H1 (cell line): ENCODE results near the gene PI4KB. TPM values are rescaled to one million over a fixed set of nuclear protein-coding genes. Genes with fewer than 3 reads are reported as not detected.
A peak's percentile ranks its signal among the peaks of the same experiment; 100 is the strongest.

ENCODE experiments used
- CTCF ChIA-PET: fragments of 300-600 bp; sonication (Branson Sonifier 250); formaldehyde crosslinking; loops from one replicate; lab custom pipeline; 2021; ENCODE audit not compliant: partially characterized antibody; lab: Charles Lee
- POLR2A ChIA-PET: fragments of 300-600 bp; sonication (Branson Sonifier 250); formaldehyde crosslinking; loops from one replicate; lab custom pipeline; 2021; ENCODE audit warnings: inconsistent platforms; ENCODE audit not compliant: partially characterized antibody; lab: Charles Lee
- DNase-seq, 2 experiments: peaks; one replicate each; pipeline versions ENCODE4 v3.0.0 to v3.0.0-alpha.2; 2010 to 2022; ENCODE audit warnings: low spot score in 2 of 2, low read depth in 1 of 2, mixed read lengths in 1 of 2
- FAIRE-seq: peaks from 2 replicates; lab custom pipeline; 2011; peaks lifted over from hg19 to GRCh38; lab: Jason Lieb, UNC
- H2AFZ ChIP-seq: 2 replicates; pipeline ENCODE4 v1.8.1; 2012; ENCODE audit warnings: low read length, inconsistent platforms
- H2AK5ac ChIP-seq: 2 replicates; pipeline ENCODE4 v1.6.1; 2013; ENCODE audit warnings: low read depth, low read length
- H2BK120ac ChIP-seq: replicated peaks from 2 replicates; pipeline ENCODE3; 2013; ENCODE audit warnings: low read depth, low read length, inconsistent platforms
- H2BK12ac ChIP-seq: 2 replicates; pipeline ENCODE4 v1.6.1; 2013; ENCODE audit warnings: low read depth, low read length
- H2BK15ac ChIP-seq: 2 replicates; pipeline ENCODE4 v1.6.1; 2013; ENCODE audit warnings: low read length
- H2BK20ac ChIP-seq: 2 replicates; pipeline ENCODE4 v1.6.1; 2013; ENCODE audit warnings: low read length
- H2BK5ac ChIP-seq: 2 replicates; pipeline ENCODE4 v1.6.1; 2013; ENCODE audit warnings: low read depth, low read length
- H3K14ac ChIP-seq: 2 replicates; pipeline ENCODE4 v1.6.1; 2013; ENCODE audit warnings: inconsistent platforms; ENCODE audit not compliant: insufficient read length
- H3K18ac ChIP-seq: 2 replicates; pipeline ENCODE4 v1.6.1; 2013; ENCODE audit warnings: low read length; ENCODE audit errors: extremely low read depth
- H3K23ac ChIP-seq: 2 replicates; pipeline ENCODE4 v1.6.1; 2013; ENCODE audit warnings: inconsistent platforms; ENCODE audit not compliant: insufficient read length
- H3K23me2 ChIP-seq: 2 replicates; pipeline ENCODE4 v1.6.1; 2013; ENCODE audit warnings: low read depth, low read length
- H3K27ac ChIP-seq: 2 replicates; pipeline ENCODE4 v1.6.1; 2011; ENCODE audit warnings: low read depth, low read length, inconsistent platforms
- H3K27me3 ChIP-seq, 4 experiments: replicated peaks in 1 of 4; 1 replicate in 1 of 4; 2 replicates in 3 of 4; pipeline versions ENCODE4 v1.6.1 to v1.8.1; 2011 to 2013; ENCODE audit warnings: low read length in 3 of 4, mild to moderate bottlenecking in 3 of 4, inconsistent platforms in 2 of 4, mixed read lengths in 2 of 4, moderate library complexity in 1 of 4; ENCODE audit not compliant: control insufficient read depth in 3 of 4, insufficient read depth in 3 of 4; ENCODE audit errors: extremely low read depth in 1 of 4
- H3K36me3 ChIP-seq, 4 experiments: 2 replicates each; pipeline versions ENCODE4 v1.6.1 to v1.8.1; 2011 to 2013; ENCODE audit warnings: mild to moderate bottlenecking in 4 of 4, low read length in 3 of 4, moderate library complexity in 2 of 4, control low read depth in 1 of 4, inconsistent platforms in 1 of 4; ENCODE audit not compliant: insufficient read depth in 4 of 4, control insufficient read depth in 2 of 4
- H3K4ac ChIP-seq: replicated peaks from 2 replicates; pipeline ENCODE3; 2013; ENCODE audit warnings: low read length, low read depth, mixed read lengths, inconsistent platforms; ENCODE audit not compliant: insufficient read length
- H3K4me1 ChIP-seq, 4 experiments: replicated peaks in 1 of 4; 1 replicate in 1 of 4; 2 replicates in 3 of 4; pipeline versions ENCODE4 v1.6.1 to v1.8.1; 2011 to 2013; ENCODE audit warnings: low read length in 3 of 4, inconsistent platforms in 2 of 4, mixed read lengths in 1 of 4; ENCODE audit not compliant: insufficient read depth in 4 of 4, control insufficient read depth in 3 of 4
- H3K4me2 ChIP-seq, 2 experiments: 2 replicates each; pipeline versions ENCODE4 v1.6.1 to v1.8.1; 2011 to 2013; ENCODE audit warnings: low read depth in 2 of 2, low read length in 2 of 2, control low read depth in 1 of 2, inconsistent platforms in 1 of 2, mild to moderate bottlenecking in 1 of 2; ENCODE audit not compliant: insufficient read depth in 1 of 2
- H3K4me3 ChIP-seq, 4 experiments: fragments of 200-600, 300-600 bp in 1 of 4; sonication (generic), shearing (Covaris generic), sonication (Bioruptor Twin) in 1 of 4; 2 replicates each; pipeline versions ENCODE4 v1.5.1 to v1.8.1; 2011 to 2016; ENCODE audit warnings: low read length in 4 of 4, low read depth in 3 of 4, control low read depth in 2 of 4, inconsistent platforms in 2 of 4, mild to moderate bottlenecking in 2 of 4, mixed read lengths in 1 of 4, moderate library complexity in 1 of 4; ENCODE audit not compliant: insufficient read depth in 2 of 4; ENCODE audit errors: extremely low read depth in 1 of 4
- H3K56ac ChIP-seq: replicated peaks from 2 replicates; pipeline ENCODE3; 2013; ENCODE audit warnings: low read depth, mild to moderate bottlenecking, mixed read lengths, low read length, inconsistent platforms; ENCODE audit not compliant: insufficient read length
- H3K79me1 ChIP-seq: 2 replicates; pipeline ENCODE4 v1.6.1; 2013; ENCODE audit warnings: low read depth, low read length, control low read depth
- H3K79me2 ChIP-seq, 2 experiments: 2 replicates each; pipeline versions ENCODE4 v1.6.1 to v1.8.1; 2012 to 2013; ENCODE audit warnings: low read length in 2 of 2, mild to moderate bottlenecking in 2 of 2, inconsistent platforms in 1 of 2; ENCODE audit not compliant: insufficient read depth in 2 of 2, control insufficient read depth in 1 of 2
- H3K9ac ChIP-seq, 4 experiments: replicated peaks in 1 of 4; 1 replicate in 1 of 4; 2 replicates in 3 of 4; pipeline versions ENCODE4 v1.6.1 to v1.8.1; 2011 to 2013; ENCODE audit warnings: low read depth in 3 of 4, low read length in 3 of 4, control low read depth in 2 of 4, mild to moderate bottlenecking in 2 of 4, moderate library complexity in 2 of 4, inconsistent platforms in 1 of 4; ENCODE audit errors: extremely low read depth in 1 of 4
- H3K9me3 ChIP-seq, 2 experiments: 2 replicates each; pipeline versions ENCODE4 v1.6.1 to v1.8.1; 2012 to 2013; ENCODE audit warnings: mild to moderate bottlenecking in 2 of 2, moderate library complexity in 2 of 2, control low read depth in 1 of 2, inconsistent platforms in 1 of 2, low read depth in 1 of 2, low read length in 1 of 2, mixed read lengths in 1 of 2; ENCODE audit not compliant: insufficient read depth in 2 of 2
- H4K20me1 ChIP-seq, 2 experiments: replicated peaks in 1 of 2; 2 replicates each; pipeline versions ENCODE3 to v1.8.1; 2011 to 2013; ENCODE audit warnings: inconsistent platforms in 2 of 2, low read length in 2 of 2, mild to moderate bottlenecking in 1 of 2; ENCODE audit not compliant: insufficient read depth in 2 of 2, control insufficient read depth in 1 of 2
- H4K5ac ChIP-seq: 2 replicates; pipeline ENCODE4 v1.6.1; 2013; ENCODE audit warnings: low read length, low read depth, mixed read lengths, inconsistent platforms; ENCODE audit not compliant: insufficient read length
- H4K8ac ChIP-seq: 2 replicates; pipeline ENCODE4 v1.8.0; 2013; ENCODE audit warnings: mild to moderate bottlenecking, moderate library complexity, low read length, inconsistent platforms; ENCODE audit not compliant: insufficient read depth; ENCODE audit errors: extremely low read depth
- H4K91ac ChIP-seq: replicated peaks from 2 replicates; pipeline ENCODE3; 2013; ENCODE audit warnings: low read length, mixed read lengths, inconsistent platforms; ENCODE audit not compliant: insufficient read length
- CTBP2 ChIP-seq: IDR thresholded peaks from 2 replicates; pipeline ENCODE4 v1.7.0; 2011; ENCODE audit warnings: borderline replicate concordance, mild to moderate bottlenecking, moderate library complexity, mixed read lengths, low read length; ENCODE audit not compliant: insufficient read depth, insufficient read length
- EGR1 ChIP-seq: IDR thresholded peaks from 2 replicates; pipeline ENCODE4 v1.6.1; 2011; ENCODE audit warnings: low read depth, low read length, borderline replicate concordance
- KDM4A ChIP-seq: IDR thresholded peaks from one replicate; pipeline ENCODE4 v1.7.1; 2012; ENCODE audit warnings: low read depth, mild to moderate bottlenecking, moderate library complexity, low read length, inconsistent platforms; ENCODE audit not compliant: severe bottlenecking
- NANOG ChIP-seq: IDR thresholded peaks from 2 replicates; pipeline ENCODE4 v1.6.1; 2011; ENCODE audit warnings: low read length, low read depth, mild to moderate bottlenecking, inconsistent platforms; ENCODE audit not compliant: insufficient read depth, poor library complexity, severe bottlenecking
- SIN3A ChIP-seq, 2 experiments: IDR thresholded peaks in 1 of 2; conservative IDR thresholded peaks in 1 of 2; 2 replicates each; pipeline ENCODE4 v1.6.1; 2011 to 2012; ENCODE audit warnings: low read length in 2 of 2, improper control_type of control experiment in 1 of 2, low read depth in 1 of 2, mild to moderate bottlenecking in 1 of 2
- SP1 ChIP-seq: IDR thresholded peaks from 2 replicates; pipeline ENCODE4 v1.6.1; 2011; ENCODE audit warnings: low read depth, low read length
- SP2 ChIP-seq: IDR thresholded peaks from 2 replicates; pipeline ENCODE4 v1.6.1; 2012; ENCODE audit warnings: mild to moderate bottlenecking, low read length, inconsistent platforms
- TAF1 ChIP-seq: IDR thresholded peaks from 2 replicates; pipeline ENCODE4 v1.6.1; 2011; ENCODE audit warnings: mild to moderate bottlenecking, low read depth, low read length
- WGBS, 2 experiments: shearing (Covaris generic) in 1 of 2; methylation state at CpG; one replicate each; pipeline versions ENCODE4 v1.1.6 to v1.1.7; 2013 to 2015; ENCODE audit warnings: low lambda C conversion rate in 2 of 2, mixed read lengths in 2 of 2, inconsistent platforms in 1 of 2, low coverage in 1 of 2, missing lambda C conversion rate in 1 of 2; ENCODE audit not compliant: insufficient replicate concordance in 2 of 2, insufficient coverage in 1 of 2, insufficient read length in 1 of 2; ENCODE audit errors: extremely low coverage in 1 of 2, missing lambda C conversion rate in 1 of 2; 5-methylcytosine and 5-hydroxymethylcytosine counted together
- polyA plus RNA-seq, 7 experiments: library from polyadenylated mRNA; depleted of rRNA in 3 of 7; stranded (reverse) in 5 of 7; unstranded in 2 of 7; fragments of >200 nt in 5 of 7; fragments of 200-250 nt in 2 of 7; gene quantifications; 1 replicate in 5 of 7; 2 replicates in 1 of 7; 4 replicates in 1 of 7; pipeline versions ENCODE4 v1.2.1 to v1.2.3, GENCODE V29; 2011 to 2013; ENCODE audit warnings: missing spikeins in 2 of 7, mixed read lengths in 2 of 7
- total RNA-seq: library from RNA; stranded (reverse); fragmentation: NEBNext Ultra II Directional; extraction: Animal tissue kit (Norgen Biotek cat#: 25700); gene quantifications from 2 replicates; pipeline ENCODE4 v1.2.1, GENCODE V29; 2021

PI4KB gene
- total and polyA plus RNA-seq, 2 of the 8 experiments (the other 6 are each of a cell fraction or from before 2014, with no cell fraction given) = 30.1 to 37.1 TPM

GRCh38 chr1:151294742-151295462 lies 32.3 kb downstream of the PI4KB start:
- Histone ChIP-seq H3K79me1 (0 out of 2 replicates have a peak, but pooled peaks cover 3% of the 10 kb centered on the region), H3K4me2 (peak overlapping the region; percentile 45 to 57), H2BK12ac (no peak overlapping the region), H4K91ac (no peak overlapping the region), H3K23ac (no peak overlapping the region), H3K18ac (peak overlapping the region; percentile 26; the same call in 1 of the 2 replicates), H3K79me2 (no peaks in the 10 kb centered on the region), H3K36me3 (peaks cover 8 to 59% (median 23%) of the 10 kb centered on the region in 4 experiments), H4K5ac (peak overlapping the region; percentile 3), H3K9me3 (no peaks in the 10 kb centered on the region), H3K4me1 (peaks cover 6 to 21% (median 15%) of the 10 kb centered on the region in 4 experiments), H4K20me1 (peaks cover 0 to 5% of the 10 kb centered on the region in 2 experiments), H3K56ac (no peak overlapping the region), H3K4ac (no peak overlapping the region), H2AFZ (no peak overlapping the region), H3K23me2 (no peaks in the 10 kb centered on the region), H2BK20ac (no peak overlapping the region), H3K27ac (peak overlapping the region; percentile 33; the same call in 1 of the 2 replicates), H3K4me3 (peak overlapping the region in 2 of 4 experiments; percentile 5 to 21; a peak in 4 of 8 replicates), H2BK15ac (no peak overlapping the region), H2BK120ac (no peak overlapping the region), H2AK5ac (no peak overlapping the region), H4K8ac (no peak overlapping the region), H3K14ac (no peak overlapping the region), H3K27me3 (no peaks in the 10 kb centered on the region), H3K9ac (no peak overlapping the region; a peak in 1 of 7 replicates), H2BK5ac (peak overlapping the region; percentile 31; the same call in 1 of the 2 replicates)
- TF ChIP-seq KDM4A (no peak), SIN3A (conservative IDR thresholded peaks at IDR 0.05 in 1 of 2, IDR thresholded peaks at IDR 0.05 in 1 of 2; ENCODE audit: low read depth in 1 of 2, low read length in 2 of 2) (0 out of 4 replicates have a peak, but pooled peaks of 1 of the 2 experiments have one; percentile 37), SP1 (0 out of 2 replicates have a peak, but pooled peaks have one; percentile 48), SP2 (no peak), TAF1 (peak; percentile 38; the same call in 1 of the 2 replicates), NANOG (peak; percentile 60), EGR1 (no peak), CTBP2 (no peak)
- WGBS, 2 experiments = 39% methylated on average over 2 of the region's 2 CpGs; no CpG with 5 or more reads in 1 of the 2 experiments
- DNase-seq (no peak), FAIRE-seq (peak; percentile 57)
- CTCF ChIA-PET = interaction anchor here (0.8 to 6.5 kb wide), 8 partner anchors 11 to 542 kb away, joined by 3 to 62 read pairs (median 4); no protein-coding TSS in a partner anchor
- POLR2A ChIA-PET = interaction anchor here (0.9 to 9.9 kb wide), 18 partner anchors 9 to 251 kb away, joined by 3 to 213 read pairs (median 6); partner anchors contain the start of genes PI4KB, PSMB4, RFX5 and ZNF687
